ENCODE data around the gene RPAP3.

- TF ChIP-seq CTCF (IDR thresholded peaks at IDR 0.05; ENCODE audit: insufficient read depth, low read length, poor library complexity, severe bottlenecking) (no peak), EZH2phosphoT487 (conservative IDR thresholded peaks at IDR 0.05; ENCODE audit: low read length) (no peak)
These were observed 26.0 kb downstream of the RPAP3 start for GRCh38 chr12:47679785-47680184.
